Measurements from ENCODE around the gene MCTP1.

The MCTP1 gene

DNA sequence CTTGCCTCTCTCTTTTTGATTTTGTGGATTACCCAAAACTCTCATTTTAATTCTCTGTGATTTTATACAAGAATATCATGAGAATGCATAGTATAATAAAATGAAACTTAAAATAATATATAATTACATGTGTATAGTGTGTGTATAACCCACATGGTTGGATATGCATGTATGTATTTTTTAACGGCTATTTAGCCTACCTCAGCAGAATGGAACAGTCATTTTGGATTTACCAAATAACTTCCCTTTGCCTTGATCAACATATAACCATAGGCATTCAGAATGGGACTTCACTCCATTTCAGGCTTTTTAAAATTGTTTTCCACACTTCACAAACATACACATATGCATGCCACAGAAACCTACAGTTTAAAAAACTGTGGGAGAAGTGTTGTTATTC is 505.2 kb downstream of the MCTP1 start:
- TF ChIP-seq CTCF (conservative IDR thresholded peaks at IDR 0.05; ENCODE audit: control insufficient read depth, insufficient read depth, low read depth, low read length) = no peak

DNA sequence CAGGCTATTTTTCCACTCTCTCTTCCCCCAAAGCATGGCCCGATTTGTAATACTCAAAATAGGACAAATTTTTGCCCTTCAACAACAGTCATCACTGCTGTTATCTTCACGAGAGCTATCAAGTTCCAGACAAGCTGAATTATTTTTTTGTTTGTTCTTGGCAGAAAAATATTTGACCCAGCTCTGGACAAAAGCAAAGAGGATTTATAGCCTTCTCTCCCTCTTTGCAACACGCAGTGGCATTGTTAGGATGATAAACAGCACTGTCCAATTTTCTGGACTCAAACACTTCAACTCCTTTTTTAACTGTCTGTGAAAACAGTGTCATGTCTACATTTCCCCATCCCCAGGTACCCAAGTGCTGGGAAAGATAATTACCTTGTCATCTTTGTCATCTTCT is 506.2 kb downstream of the MCTP1 start:
- DNase-seq (ENCODE audit: low read depth) = no peak
- no peak overlapping the region for H3K4me3 ChIP-seq (ENCODE audit: control insufficient read depth, low read depth, low read length)
- no peak for TF ChIP-seq CTCF (conservative IDR thresholded peaks at IDR 0.05; ENCODE audit: control insufficient read depth, insufficient read depth, low read depth, low read length)

More for the DNA sequence above, 505.2 kb downstream of the MCTP1 start:
- H3K4me3 ChIP-seq (ENCODE audit: control insufficient read depth, low read depth, low read length) = no peak overlapping the region
- DNase-seq (ENCODE audit: low read depth) = no peak

DNA sequence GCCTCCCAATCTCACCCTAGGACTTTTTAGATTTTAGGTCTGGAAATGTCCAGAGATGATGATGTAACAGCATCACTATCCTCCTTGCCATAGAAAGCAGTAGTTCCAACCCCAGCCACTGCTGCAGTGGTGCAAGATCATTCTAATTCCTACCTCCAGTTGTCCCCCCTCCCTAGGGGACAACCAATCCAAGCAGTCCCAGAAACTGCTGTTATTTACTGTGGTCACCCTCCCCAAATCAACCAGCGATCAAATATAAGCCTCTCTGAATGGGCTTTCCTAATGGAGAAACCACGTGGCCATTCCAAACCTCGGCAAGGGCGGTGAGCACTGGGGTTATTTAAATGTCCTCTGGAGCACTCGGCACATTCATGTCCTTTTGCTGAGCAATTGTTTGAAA is 506.6 kb downstream of the MCTP1 start:
- DNase-seq (ENCODE audit: low read depth) = no peak
- TF ChIP-seq CTCF (conservative IDR thresholded peaks at IDR 0.05; ENCODE audit: control insufficient read depth, insufficient read depth, low read depth, low read length) = no peak
- H3K4me3 ChIP-seq (ENCODE audit: control insufficient read depth, low read depth, low read length) = no peak overlapping the region

DNA sequence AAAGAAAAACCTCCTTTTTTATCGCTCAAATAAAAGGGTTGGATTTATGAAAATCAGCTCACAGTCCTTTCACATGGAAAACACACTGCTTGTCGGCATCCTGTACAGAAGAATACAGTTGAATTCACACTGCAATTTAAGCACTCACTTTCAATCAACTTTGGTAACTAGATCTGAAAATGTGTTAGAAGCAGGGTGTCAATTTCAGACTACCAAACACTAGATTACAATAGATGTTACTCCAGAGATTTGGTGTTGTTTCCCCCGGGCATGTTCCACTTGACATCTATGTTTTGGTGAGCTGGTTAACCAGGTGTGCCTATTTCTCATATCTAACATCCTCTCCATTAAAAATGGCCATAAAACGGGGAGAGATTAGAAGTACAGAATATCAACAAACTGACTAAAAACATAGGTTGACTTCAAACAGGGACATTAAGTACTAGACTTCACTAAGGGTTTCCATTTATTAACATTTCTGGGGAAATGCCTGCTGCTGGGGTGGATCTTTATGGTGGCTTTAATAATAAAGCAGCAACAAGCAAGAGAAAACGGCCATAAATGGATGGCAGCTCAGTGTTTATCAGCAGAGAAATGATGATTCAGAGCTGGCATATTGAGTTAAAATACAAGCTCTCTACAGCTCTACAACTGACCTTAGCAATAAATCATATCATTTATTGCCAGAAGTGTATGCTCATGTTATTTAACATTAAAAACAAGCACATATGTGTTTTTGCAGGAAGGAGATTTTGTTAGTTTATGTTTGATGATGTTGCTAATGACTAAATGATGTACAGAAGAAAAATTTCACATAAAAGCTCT is 507.6 kb downstream of the MCTP1 start:
- peak; percentile 19 for DNase-seq (ENCODE audit: low read depth)
- H3K4me3 ChIP-seq (ENCODE audit: control insufficient read depth, low read depth, low read length) = no peak overlapping the region
- no peak for TF ChIP-seq CTCF (conservative IDR thresholded peaks at IDR 0.05; ENCODE audit: control insufficient read depth, insufficient read depth, low read depth, low read length)

DNA sequence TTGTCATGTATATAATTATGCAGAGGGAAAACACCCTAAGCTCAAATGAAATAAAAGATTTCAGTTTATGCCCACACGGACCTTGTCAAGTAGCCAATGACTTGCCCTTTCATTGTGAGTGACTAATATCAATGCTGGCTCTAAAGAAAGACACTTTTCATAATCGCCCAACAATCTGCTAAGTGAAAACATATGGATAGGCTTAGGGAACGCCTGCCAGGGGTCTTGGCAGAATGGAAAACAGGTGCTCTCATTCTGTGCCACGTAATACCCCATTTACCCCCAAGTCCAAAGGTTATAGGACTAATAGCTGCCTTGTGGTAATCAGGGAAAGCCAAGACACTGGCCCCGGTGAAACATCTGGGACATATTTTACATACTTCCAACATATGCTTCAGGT is 508.7 kb downstream of the MCTP1 start:
- no peak overlapping the region for H3K4me3 ChIP-seq (ENCODE audit: control insufficient read depth, low read depth, low read length)
- peak; percentile 67 for DNase-seq (ENCODE audit: low read depth)
- TF ChIP-seq CTCF (conservative IDR thresholded peaks at IDR 0.05; ENCODE audit: control insufficient read depth, insufficient read depth, low read depth, low read length) = no peak

DNA sequence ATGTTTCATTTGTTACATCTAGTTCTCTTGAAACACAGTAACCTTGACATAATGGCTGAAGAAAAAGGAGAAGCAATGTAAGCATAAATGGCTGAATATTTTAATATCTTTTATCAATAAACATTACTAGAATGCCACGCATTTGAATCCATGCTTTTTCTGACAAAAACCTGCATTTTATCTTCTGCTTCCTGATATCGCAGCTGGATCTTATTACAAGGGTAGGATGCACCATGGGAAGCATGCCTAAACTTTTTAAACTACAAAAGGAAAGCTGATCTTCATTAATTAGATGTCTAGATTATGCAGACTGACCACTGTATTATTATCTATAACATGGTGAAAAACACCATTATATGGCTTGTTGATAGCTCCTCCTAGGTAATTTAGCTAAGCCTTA is 509.8 kb downstream of the MCTP1 start:
- TF ChIP-seq CTCF (conservative IDR thresholded peaks at IDR 0.05; ENCODE audit: control insufficient read depth, insufficient read depth, low read depth, low read length) = no peak
- DNase-seq (ENCODE audit: low read depth) = no peak
- H3K4me3 ChIP-seq (ENCODE audit: control insufficient read depth, low read depth, low read length) = no peak overlapping the region

Data from fibroblast of mammary gland (primary cell).